22Rv1 (cell line): ENCODE data around the gene INVS.

ENCODE experiments used
- H3K27ac ChIP-seq: fragments of 450-650 bp; 2 replicates; pipeline ENCODE4 v1.5.1; 2017
- CTCF ChIP-seq: fragments of 450-650 bp; IDR thresholded peaks from 2 replicates; pipeline ENCODE4 v1.5.1; 2017; ENCODE audit warnings: mild to moderate bottlenecking
- ZFX ChIP-seq: fragments of 450-650 bp; IDR thresholded peaks from 2 replicates; pipeline ENCODE4 v1.6.1; 2017; ENCODE audit warnings: antibody characterized with exemption, borderline replicate concordance

Gene INVS

GRCh38 chr9:100292414-100292813, 193.4 kb downstream of the INVS start:
- TF ChIP-seq ZFX (no peak), CTCF (no peak)
- H3K27ac ChIP-seq, result no peak overlapping the region

- TF ChIP-seq CTCF (no peak), ZFX (no peak)
- H3K27ac ChIP-seq, result no peak overlapping the region
Observed at GRCh38 chr9:100294341-100294740, 195.3 kb downstream of the INVS start.

GRCh38 chr9:100294806-100295205, 195.8 kb downstream of the INVS start:
- TF ChIP-seq ZFX (no peak), CTCF (no peak)

GRCh38 chr9:100295240-100295639, 196.2 kb downstream of the INVS start:
- no peak overlapping the region for H3K27ac ChIP-seq
- TF ChIP-seq CTCF, result no peak
- no peak for TF ChIP-seq ZFX

More at GRCh38 chr9:100294806-100295205, 195.8 kb downstream of the INVS start:
- H3K27ac ChIP-seq, result no peak overlapping the region

GRCh38 chr9:100296407-100296806, 197.4 kb downstream of the INVS start:
- TF ChIP-seq CTCF (no peak), ZFX (no peak)

GRCh38 chr9:100298378-100298777, 199.3 kb downstream of the INVS start:
- H3K27ac ChIP-seq, result no peak overlapping the region
- TF ChIP-seq CTCF (no peak), ZFX (no peak)

More at GRCh38 chr9:100296407-100296806, 197.4 kb downstream of the INVS start:
- H3K27ac ChIP-seq, result no peak overlapping the region

GRCh38 chr9:100303747-100304146, 204.7 kb downstream of the INVS start:
- no peak overlapping the region for H3K27ac ChIP-seq
- TF ChIP-seq ZFX (no peak), CTCF (no peak)
